Thyroid gland (tissue), 4 donors: Measurements from ENCODE around the gene B4GALNT3. TPM values are rescaled to one million over a fixed set of nuclear protein-coding genes. Genes with fewer than 3 reads are reported as not detected.

Experiments
- DNase-seq, 2 donors: peaks; one replicate each; pipeline ENCODE4 v3.0.0-alpha.2; 2019
- H3K27ac ChIP-seq, 3 donors: fragments of 200-600 bp; sonication (generic); 1 replicate in 2 of 3; 2 replicates in 1 of 3; pipeline ENCODE4 v1.5.1; 2016 to 2019; ENCODE audit warnings: mild to moderate bottlenecking in 1 of 3, moderate library complexity in 1 of 3
- H3K27me3 ChIP-seq: fragments of 200-600 bp; sonication (generic); one replicate; pipeline ENCODE4 v1.5.1; 2019
- H3K36me3 ChIP-seq, 2 donors: fragments of 200-600 bp; sonication (generic); one replicate each; pipeline ENCODE4 v1.5.1; 2016 to 2019
- H3K4me1 ChIP-seq, 2 donors: fragments of 200-600 bp; sonication (generic); one replicate each; pipeline ENCODE4 v1.5.1; 2017 to 2019
- H3K4me3 ChIP-seq, 3 donors: fragments of 200-600 bp; sonication (generic); replicated peaks in 1 of 3; 1 replicate in 2 of 3; 2 replicates in 1 of 3; pipeline ENCODE4 v1.5.1; 2016; ENCODE audit warnings: mild to moderate bottlenecking in 1 of 3
- H3K9me3 ChIP-seq: fragments of 200-600 bp; sonication (generic); one replicate; pipeline ENCODE4 v1.5.1; 2017
- POLR2A ChIP-seq, 2 donors: fragments of 450-650 bp; IDR thresholded peaks; one replicate each; pipeline ENCODE4 v1.6.1; 2017; ENCODE audit warnings: antibody characterized with exemption in 2 of 2, mild to moderate bottlenecking in 2 of 2, moderate library complexity in 1 of 2
- WGBS, 2 donors: methylation state at CpG; one replicate each; pipeline ENCODE4 v1.1.5; 2017; 5-methylcytosine and 5-hydroxymethylcytosine counted together
- intact Hi-C: fragments of 100-400 bp; cut with DNase I; formaldehyde crosslinking; loops from one replicate; pipeline ENCODE4 v1.15.1; 2023
- total RNA-seq, 4 donors: library from RNA; depleted of rRNA; stranded (reverse); fragments of >200 nt; gene quantifications; one replicate each; pipeline ENCODE4 v1.2.3, GENCODE V29; 2016
- TF ChIP-seq, protein P1 (sequence below), 6 experiments: fragments of 200-600 bp in 3 of 6; fragments of 450-650 bp in 3 of 6; sonication (generic) in 3 of 6; IDR thresholded peaks; one replicate each; pipeline ENCODE4 v1.5.1; 2016 to 2019; ENCODE audit warnings: antibody characterized with exemption in 6 of 6, mild to moderate bottlenecking in 2 of 6, inconsistent platforms in 1 of 6, moderate library complexity in 1 of 6

B4GALNT3 gene
- total RNA-seq, 4 donors from 2014 or later: 3.9 to 6.6 (median 5.6) TPM

DNA sequence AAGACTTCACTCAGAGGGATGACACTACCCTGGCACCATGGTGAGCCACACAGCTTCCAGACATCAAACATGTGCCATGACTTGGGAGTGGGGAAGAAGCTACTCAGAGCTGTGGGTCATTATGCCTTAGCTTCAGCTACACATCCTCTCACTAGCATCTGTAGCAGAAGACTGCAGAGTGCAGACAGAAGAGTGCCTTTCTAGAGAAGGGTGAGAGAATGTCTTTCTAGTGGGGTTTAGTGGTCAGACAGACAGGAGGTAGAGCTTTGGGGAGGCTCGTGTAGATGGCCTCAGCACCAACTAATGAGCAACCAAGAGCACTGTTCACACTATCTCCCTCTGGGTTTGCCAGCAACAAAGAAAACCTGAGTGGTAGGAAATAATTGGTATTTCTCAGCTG is 4.9 kb upstream of the B4GALNT3 start:
- TF ChIP-seq POLR2A (IDR thresholded peaks at IDR 0.05): no peak
- TF ChIP-seq, protein P1, sequence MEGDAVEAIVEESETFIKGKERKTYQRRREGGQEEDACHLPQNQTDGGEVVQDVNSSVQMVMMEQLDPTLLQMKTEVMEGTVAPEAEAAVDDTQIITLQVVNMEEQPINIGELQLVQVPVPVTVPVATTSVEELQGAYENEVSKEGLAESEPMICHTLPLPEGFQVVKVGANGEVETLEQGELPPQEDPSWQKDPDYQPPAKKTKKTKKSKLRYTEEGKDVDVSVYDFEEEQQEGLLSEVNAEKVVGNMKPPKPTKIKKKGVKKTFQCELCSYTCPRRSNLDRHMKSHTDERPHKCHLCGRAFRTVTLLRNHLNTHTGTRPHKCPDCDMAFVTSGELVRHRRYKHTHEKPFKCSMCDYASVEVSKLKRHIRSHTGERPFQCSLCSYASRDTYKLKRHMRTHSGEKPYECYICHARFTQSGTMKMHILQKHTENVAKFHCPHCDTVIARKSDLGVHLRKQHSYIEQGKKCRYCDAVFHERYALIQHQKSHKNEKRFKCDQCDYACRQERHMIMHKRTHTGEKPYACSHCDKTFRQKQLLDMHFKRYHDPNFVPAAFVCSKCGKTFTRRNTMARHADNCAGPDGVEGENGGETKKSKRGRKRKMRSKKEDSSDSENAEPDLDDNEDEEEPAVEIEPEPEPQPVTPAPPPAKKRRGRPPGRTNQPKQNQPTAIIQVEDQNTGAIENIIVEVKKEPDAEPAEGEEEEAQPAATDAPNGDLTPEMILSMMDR (IDR thresholded peaks at IDR 0.05): no peak
- H3K27ac ChIP-seq: no peak overlapping the region
- no peaks in the 10 kb centered on the region for H3K27me3 ChIP-seq
- H3K9me3 ChIP-seq: no peaks in the 10 kb centered on the region
- peaks cover 0 to 7% of the 10 kb centered on the region in 2 donors for H3K4me1 ChIP-seq
- H3K4me3 ChIP-seq: no peak overlapping the region
- 59 to 94% methylated on average over 1 of the region's 1 CpG for WGBS, 2 donors
- H3K36me3 ChIP-seq: no peaks in the 10 kb centered on the region
- no peak for DNase-seq
- intact Hi-C loops: no loop called here

DNA sequence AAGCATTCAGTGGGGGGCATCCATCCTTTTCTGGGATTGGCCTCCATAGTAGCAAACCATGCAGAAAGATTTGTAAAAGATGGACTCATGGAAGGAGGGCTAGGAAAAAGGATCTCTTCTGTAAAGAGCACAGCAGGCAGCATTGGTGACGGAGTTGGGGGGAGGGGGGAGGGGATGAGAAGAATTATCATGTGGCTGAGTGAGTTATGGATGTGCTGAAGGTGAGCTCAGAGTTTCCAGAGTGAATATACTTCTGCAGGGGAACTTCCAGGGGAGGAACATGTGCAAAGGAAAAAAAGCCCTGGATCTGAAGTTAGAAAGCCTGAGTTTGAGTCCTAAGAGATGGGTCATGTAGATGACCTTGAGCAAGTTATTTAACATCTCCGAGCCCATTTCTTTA is 3.9 kb upstream of the B4GALNT3 start:
- Histone ChIP-seq H3K36me3 (no peaks in the 10 kb centered on the region), H3K27ac (no peak overlapping the region), H3K9me3 (no peaks in the 10 kb centered on the region), H3K4me1 (peaks cover 0 to 12% of the 10 kb centered on the region in 2 donors), H3K4me3 (no peak overlapping the region), H3K27me3 (no peaks in the 10 kb centered on the region)
- intact Hi-C loops: no loop called here
- 71 to 72% methylated on average over 2 of the region's 2 CpGs for WGBS, 2 donors
- TF ChIP-seq, protein P1 (IDR thresholded peaks at IDR 0.05): no peak
- TF ChIP-seq POLR2A (IDR thresholded peaks at IDR 0.05): no peak
- no peak for DNase-seq

DNA sequence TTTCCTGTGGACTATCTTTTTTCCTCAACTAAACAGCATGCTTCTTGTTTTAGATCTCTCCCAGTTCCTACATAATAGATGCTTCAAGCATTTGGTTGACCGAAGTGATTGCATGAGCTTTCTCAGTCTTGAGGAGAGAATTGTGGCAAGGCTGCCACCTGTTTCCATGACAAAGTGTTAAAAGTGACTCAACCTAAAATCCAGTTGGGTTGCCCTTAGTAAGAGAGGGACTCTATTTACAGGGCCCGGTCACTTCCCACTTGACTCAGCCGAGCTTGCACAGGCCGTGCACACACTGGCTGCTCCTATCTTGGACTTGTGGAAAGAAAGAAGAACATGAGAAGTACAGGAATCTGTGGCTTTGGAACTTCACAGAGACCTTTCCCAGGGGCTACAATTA is 2.1 kb upstream of the B4GALNT3 start:
- intact Hi-C loops: no loop called here
- Histone ChIP-seq H3K27me3 (no peaks in the 10 kb centered on the region), H3K36me3 (no peaks in the 10 kb centered on the region), H3K9me3 (no peaks in the 10 kb centered on the region), H3K4me1 (peaks cover 0 to 12% of the 10 kb centered on the region in 2 donors), H3K4me3 (no peak overlapping the region), H3K27ac (no peak overlapping the region)
- WGBS, 2 donors: 86 to 99% methylated on average over 4 of the region's 4 CpGs
- no peak for TF ChIP-seq POLR2A (IDR thresholded peaks at IDR 0.05)
- TF ChIP-seq, protein P1 (IDR thresholded peaks at IDR 0.05): no peak
- no peak for DNase-seq

DNA sequence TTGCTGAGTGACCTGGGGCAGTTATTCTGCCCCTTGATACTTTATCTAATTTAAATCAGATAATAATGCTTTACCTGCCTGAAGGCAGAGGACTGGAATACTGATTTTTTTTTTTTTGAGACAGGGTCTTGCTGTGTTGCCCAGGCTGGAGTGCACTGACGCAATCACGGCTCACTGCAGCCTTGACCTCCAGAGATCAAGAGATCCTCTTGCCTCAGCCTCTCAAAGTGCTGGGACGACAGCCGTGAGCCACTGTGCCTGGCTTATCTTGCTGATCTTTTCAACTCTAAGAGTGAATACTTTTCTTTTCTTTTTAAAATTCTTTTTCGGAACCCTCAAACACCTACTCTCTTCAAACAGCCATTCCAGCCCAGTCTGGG is 699 bp upstream of the B4GALNT3 start:
- no peaks in the 10 kb centered on the region for H3K36me3 ChIP-seq

More for the DNA sequence above, 699 bp upstream of the B4GALNT3 start:
- no peaks in the 10 kb centered on the region for H3K9me3 ChIP-seq
- H3K27me3 ChIP-seq: no peaks in the 10 kb centered on the region
- H3K27ac ChIP-seq: no peak overlapping the region
- no peak for TF ChIP-seq POLR2A (IDR thresholded peaks at IDR 0.05)
- TF ChIP-seq, protein P1 (IDR thresholded peaks at IDR 0.05): no peak
- no peak for DNase-seq
- H3K4me3 ChIP-seq: peak overlapping the region in 2 of 3 donors; percentile 46 to 49
- 49 to 53% methylated on average over 5 of the region's 5 CpGs for WGBS, 2 donors
- intact Hi-C loops: no loop called here
- peaks cover 0 to 12% of the 10 kb centered on the region in 2 donors for H3K4me1 ChIP-seq
